Cardiac ventricle fibroblast (primary cell): ENCODE measurements around the gene LRRC43. TPM values are rescaled to one million over a fixed set of nuclear protein-coding genes. Genes with fewer than 3 reads are reported as not detected.

ENCODE experiments used
- total RNA-seq: library from RNA; depleted of rRNA; stranded (reverse); fragments of >200 nt; gene quantifications from 2 replicates; pipeline ENCODE4 v1.2.3, GENCODE V29; 2015

Gene LRRC43, protein sequence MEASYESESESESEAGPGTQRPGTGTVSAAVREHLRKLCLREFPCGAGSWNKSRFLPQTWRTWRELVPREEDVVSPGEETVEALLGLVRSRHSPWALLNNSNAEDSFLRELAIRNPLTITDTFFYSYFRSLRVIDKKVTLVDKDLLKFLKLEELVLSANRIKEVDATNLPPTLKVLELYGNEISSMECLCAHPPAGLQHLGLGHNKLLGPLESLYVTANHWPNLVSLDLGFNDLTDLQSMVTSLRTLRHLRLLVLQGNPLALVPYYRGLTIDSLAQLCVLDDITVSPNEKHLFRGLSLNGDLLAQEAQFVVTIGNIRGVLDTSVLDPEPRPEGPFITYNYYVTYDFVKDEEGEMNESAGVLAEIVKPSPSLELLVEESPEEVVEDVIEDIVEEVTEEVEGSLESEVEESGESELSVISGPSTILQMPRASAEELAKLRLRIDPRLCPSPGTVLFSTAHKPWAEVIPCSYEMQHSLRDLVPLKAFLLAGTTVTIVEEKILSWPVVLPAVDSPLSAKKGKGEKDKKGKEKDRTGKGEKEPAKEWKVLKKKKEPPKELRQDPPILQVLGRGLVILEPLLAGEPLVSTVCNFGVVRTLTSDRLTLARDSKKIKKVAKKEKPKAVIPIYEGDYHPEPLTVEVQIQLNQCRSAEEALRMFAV
- total RNA-seq, result 1.2 and 1.8 TPM in 2 replicates

DNA sequence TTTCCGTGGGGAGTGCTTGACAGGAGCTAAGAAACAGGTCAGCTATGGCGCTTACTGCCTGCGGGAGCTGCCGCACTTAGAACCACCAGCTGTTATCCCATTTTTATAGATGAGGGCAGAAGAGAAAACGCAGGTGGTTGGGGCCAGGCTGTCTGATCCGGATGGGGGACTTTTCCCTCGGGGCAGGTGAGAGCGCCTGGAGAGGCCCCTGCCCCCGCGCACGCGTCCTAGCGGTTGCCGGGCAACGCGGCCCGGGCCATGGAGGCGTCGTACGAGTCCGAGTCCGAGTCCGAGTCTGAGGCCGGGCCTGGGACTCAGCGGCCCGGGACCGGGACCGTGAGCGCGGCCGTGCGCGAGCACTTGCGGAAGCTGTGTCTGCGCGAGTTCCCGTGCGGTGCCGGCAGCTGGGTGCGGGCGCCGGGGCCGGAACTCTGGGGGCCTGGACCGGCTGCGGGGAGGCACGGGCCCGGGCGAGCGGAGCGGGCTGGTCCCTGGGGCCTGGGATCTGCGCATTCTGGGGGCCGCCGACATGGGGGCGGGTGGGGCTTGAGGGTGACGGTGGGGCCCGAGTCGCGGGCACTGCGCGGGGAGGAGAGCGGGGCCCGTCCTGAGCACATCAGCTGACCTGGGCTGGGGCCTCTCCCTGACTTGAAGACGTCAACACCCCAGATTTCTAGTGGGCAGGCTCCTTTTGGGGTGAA lies at the start of gene LRRC43:
Gene LRRC43 (plus strand): TSS at position 237 of the 701 bp plus-strand sequence. CDS start 22 bp downstream, at position 259.

DNA sequence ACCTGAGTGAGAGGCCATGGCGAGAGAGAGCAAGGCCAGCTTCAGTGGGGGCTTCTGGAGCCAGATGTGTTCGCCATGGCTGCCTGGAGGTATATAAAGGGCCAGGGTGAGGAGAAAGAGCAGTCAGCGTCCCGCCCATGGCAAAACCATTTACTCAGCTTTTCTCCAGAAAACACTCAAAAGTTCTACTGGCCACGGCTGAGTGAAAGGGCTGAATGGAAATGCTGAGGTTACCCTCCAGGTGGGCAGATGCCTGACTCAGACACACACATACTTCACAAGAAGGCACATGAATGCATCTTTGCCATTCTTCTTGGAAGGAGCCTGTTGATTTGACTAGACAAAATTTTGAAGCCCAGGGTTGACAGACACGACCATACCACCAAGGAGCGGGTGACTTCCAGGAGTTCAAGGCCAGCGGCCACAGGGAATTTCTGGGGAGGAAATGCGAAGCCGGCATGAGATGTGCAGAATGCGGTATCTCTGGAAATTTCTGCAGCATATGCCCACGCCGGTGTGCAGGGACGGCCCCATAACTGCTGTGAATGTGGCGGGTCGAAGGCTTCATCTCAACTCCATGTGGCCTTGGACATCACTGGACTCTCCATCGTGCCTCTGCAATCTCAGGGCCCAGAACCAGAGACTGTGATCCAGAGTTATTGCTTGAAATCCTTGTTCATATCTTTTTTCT lies 8.6 kb upstream of the LRRC43 start, which contains the start of gene IL31:
Gene IL31 (minus strand): TSS at position 67 of the 691 bp plus-strand sequence. CDS start 49 bp downstream, at position 18.

DNA sequence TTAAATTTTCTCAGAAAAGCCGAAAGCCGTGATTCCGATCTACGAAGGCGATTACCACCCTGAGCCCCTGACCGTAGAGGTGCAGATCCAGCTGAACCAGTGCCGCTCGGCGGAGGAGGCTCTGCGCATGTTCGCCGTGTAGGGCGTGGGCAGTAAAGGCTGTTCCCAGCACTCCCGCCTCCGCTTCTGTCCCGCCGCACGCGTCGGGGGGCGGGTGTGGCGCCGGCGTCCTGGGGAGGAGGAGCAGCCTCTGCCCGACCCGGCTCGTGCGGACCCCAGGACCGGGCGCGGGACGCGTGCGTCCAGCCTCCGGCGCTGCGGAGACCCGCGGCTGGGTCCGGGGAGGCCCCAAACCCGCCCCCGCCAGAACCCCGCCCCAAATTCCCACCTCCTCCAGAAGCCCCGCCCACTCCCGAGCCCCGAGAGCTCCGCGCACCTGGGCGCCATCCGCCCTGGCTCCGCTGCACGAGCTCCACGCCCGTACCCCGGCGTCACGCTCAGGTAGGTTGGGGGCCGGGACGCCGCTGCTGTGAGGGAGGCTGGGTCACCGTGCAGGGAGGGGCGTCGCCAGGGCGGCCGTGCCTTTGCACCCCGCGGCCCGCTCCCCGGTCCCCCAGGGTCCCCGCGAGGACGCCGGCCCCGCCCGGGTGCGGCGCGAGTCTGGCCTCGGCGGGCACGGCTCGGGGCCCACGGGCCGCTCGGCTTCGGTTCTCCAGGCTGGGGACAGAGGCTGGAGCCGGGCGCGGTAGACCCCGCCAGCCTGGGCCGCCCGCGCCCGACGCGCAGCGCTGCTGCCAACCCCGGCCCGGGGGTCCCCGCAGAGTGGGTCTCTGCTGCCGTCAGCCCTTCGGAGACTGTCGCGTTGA lies 20.6 kb downstream of the LRRC43 start, which contains the start of gene B3GNT4:
Gene B3GNT4 (plus strand): TSS at position 409 of the 866 bp plus-strand sequence. CDS start 910 bp downstream, outside the sequence.

DNA sequence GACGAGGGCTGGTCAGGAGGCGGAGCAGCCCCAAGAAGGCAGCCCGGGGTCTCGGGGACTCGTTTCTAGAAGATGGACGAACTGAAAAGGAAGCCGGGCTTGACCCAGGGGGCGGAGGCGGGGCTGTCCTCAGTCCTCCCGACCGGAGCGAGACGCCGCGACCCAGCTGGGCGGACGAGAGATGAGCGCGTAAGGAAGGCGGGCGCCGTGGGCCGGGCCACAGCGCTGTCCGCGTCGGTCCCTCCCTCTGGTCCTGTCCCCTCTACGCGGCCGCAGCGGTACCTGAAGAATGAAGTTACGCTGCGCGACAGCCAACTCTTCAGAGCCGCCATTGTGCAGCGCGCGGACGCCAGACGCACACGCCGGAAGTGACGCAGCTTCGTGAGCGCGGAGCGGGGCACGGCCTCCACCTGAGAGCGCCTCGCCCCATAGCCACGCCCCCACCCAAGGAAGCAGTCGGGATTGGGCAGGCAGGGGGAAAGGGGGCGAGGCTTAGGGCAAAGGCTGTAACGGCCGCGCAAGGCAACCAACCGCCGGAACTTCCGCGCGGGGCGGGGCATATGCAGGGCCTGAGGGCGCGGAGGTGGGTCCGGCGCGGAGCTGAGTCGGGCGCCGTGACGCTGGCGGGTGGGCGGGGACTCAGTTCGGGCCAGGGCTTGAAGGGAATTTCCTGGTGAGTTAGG lies 42.9 kb downstream of the LRRC43 start, which contains the start of gene DIABLO:
Gene DIABLO (minus strand): TSS at position 370 of the 683 bp plus-strand sequence. CDS start 38 bp downstream, at position 332.

Other genes with a start within 250 kb of the LRRC43 start
- gene BCL7A, start 161.2 kb upstream of the LRRC43 start, total RNA-seq, result 2.0 and 2.6 TPM in 2 replicates
- 21.6 and 25.1 TPM in 2 replicates for gene MLXIP, start 104.4 kb upstream of the LRRC43 start, total RNA-seq
- not detected in 2 replicates for gene IL31, start 8.9 kb upstream of the LRRC43 start, total RNA-seq
- gene B3GNT4, start 20.6 kb downstream of the LRRC43 start, total RNA-seq, result 0.15 TPM in 1 of 2 replicates, not detected in the other
- gene DIABLO, start 42.9 kb downstream of the LRRC43 start, total RNA-seq, result 58.8 and 71.9 TPM in 2 replicates
- 12.0 and 13.2 TPM in 2 replicates for gene VPS33A, start 83.4 kb downstream of the LRRC43 start, total RNA-seq
- gene CLIP1, start 239.5 kb downstream of the LRRC43 start, total RNA-seq, result 21.5 and 28.3 TPM in 2 replicates